K562 (cell line): ENCODE data around the gene ABCA3. TPM values are rescaled to one million over a fixed set of nuclear protein-coding genes. Genes with fewer than 3 reads are reported as not detected.

Source experiments
- ATAC-seq: fragments of 200-7000 bp; cut with Tn5 transposase; 3 replicates; pipeline ENCODE4 v1.9.1; 2020; ENCODE audit warnings: moderate library complexity
- BruUV-seq: library from RNA; stranded (reverse); fragments of 400-500 nt; replicated peaks from 2 replicates; lab custom pipeline; 2021; lab: Mats Ljungman, UMichigan
- CTCF ChIA-PET: fragments of 300-600 bp; formaldehyde crosslinking; extraction: SDS; loops from one replicate; lab custom pipeline; 2021; ENCODE audit warnings: low intra/inter-chr PET ratio; lab: Yijun Ruan, JAX
- POLR2A ChIA-PET: fragments of 300-600, 350-650 bp; sonication (Branson Sonifier 250); formaldehyde crosslinking; extraction: SDS; loops from one replicate; lab custom pipeline; 2021; ENCODE audit warnings: antibody characterized with exemption, inconsistent platforms; lab: Yijun Ruan, JAX
- DNase-seq, 4 experiments: peaks; one replicate each; pipeline versions ENCODE4 v3.0.0 to v3.0.0-alpha.2; 2011 to 2018; ENCODE audit warnings: low spot score in 3 of 4, mixed read lengths in 3 of 4; ENCODE audit errors: extremely low read depth in 1 of 4
- FAIRE-seq: peaks from 2 replicates; lab custom pipeline; 2011; peaks lifted over from hg19 to GRCh38; lab: Jason Lieb, UNC
- H2AFZ ChIP-seq: 2 replicates; pipeline ENCODE4 v1.6.0; 2011; ENCODE audit warnings: low read depth, low read length, control low read depth, inconsistent platforms
- H3K27ac ChIP-seq: fragments of 200-600 bp; 3 replicates; pipeline ENCODE4 v1.8.0; 2011; ENCODE audit warnings: low read depth, mild to moderate bottlenecking, control low read depth, inconsistent platforms, low read length, moderate library complexity, mixed read lengths; ENCODE audit errors: extremely low read depth
- H3K27me3 ChIP-seq, 2 experiments: fragments of 300-600 bp in 1 of 2; 2 replicates in 1 of 2; 3 replicates in 1 of 2; pipeline versions ENCODE4 v1.6.0 to v1.8.0; 2011; ENCODE audit warnings: inconsistent platforms in 2 of 2, low read length in 2 of 2, mild to moderate bottlenecking in 1 of 2, mixed read lengths in 1 of 2, moderate library complexity in 1 of 2; ENCODE audit not compliant: control insufficient read depth in 2 of 2, insufficient read depth in 2 of 2
- H3K36me3 ChIP-seq: fragments of 300-600 bp; 3 replicates; pipeline ENCODE4 v1.8.0; 2011; ENCODE audit warnings: mild to moderate bottlenecking, low read length, inconsistent platforms; ENCODE audit not compliant: control insufficient read depth, insufficient read depth
- H3K4me1 ChIP-seq, 2 experiments: fragments of 200-600 bp in 1 of 2; replicated peaks in 1 of 2; 2 replicates in 1 of 2; 3 replicates in 1 of 2; pipeline versions ENCODE4 v1.5.1 to v1.8.0; 2011; ENCODE audit warnings: inconsistent platforms in 2 of 2, low read length in 2 of 2, mild to moderate bottlenecking in 1 of 2, mixed read lengths in 1 of 2, moderate library complexity in 1 of 2; ENCODE audit not compliant: control insufficient read depth in 2 of 2, insufficient read depth in 2 of 2
- H3K4me2 ChIP-seq: 2 replicates; pipeline ENCODE4 v1.6.1; 2011; ENCODE audit warnings: low read length, control low read depth, inconsistent platforms, mixed read lengths; ENCODE audit not compliant: insufficient read depth
- H3K4me3 ChIP-seq: fragments of 200-600 bp; sonication (generic), shearing (Covaris generic); 2 replicates; pipeline ENCODE4 v1.5.1; 2016; ENCODE audit warnings: control low read depth, inconsistent platforms
- H3K79me2 ChIP-seq: fragments of 200-600 bp; 3 replicates; pipeline ENCODE4 v1.8.0; 2011; ENCODE audit warnings: low read length, inconsistent platforms; ENCODE audit not compliant: control insufficient read depth, insufficient read depth
- H3K9ac ChIP-seq, 2 experiments: 2 replicates each; pipeline versions ENCODE4 v1.6.0 to v1.6.1; 2011; ENCODE audit warnings: low read depth in 2 of 2, low read length in 2 of 2, control low read depth in 1 of 2, inconsistent platforms in 1 of 2, mild to moderate bottlenecking in 1 of 2, mixed read lengths in 1 of 2; ENCODE audit not compliant: insufficient read depth in 1 of 2
- H3K9me1 ChIP-seq: one replicate; pipeline ENCODE4 v1.6.0; 2011; ENCODE audit warnings: inconsistent platforms, mild to moderate bottlenecking, low read length, moderate library complexity; ENCODE audit not compliant: control insufficient read depth, insufficient read depth
- H3K9me3 ChIP-seq: replicated peaks from 2 replicates; pipeline ENCODE4 v1.5.1; 2011; ENCODE audit warnings: low read depth, low read length, inconsistent platforms; ENCODE audit not compliant: control insufficient read depth, insufficient read depth
- H4K20me1 ChIP-seq: replicated peaks from 2 replicates; pipeline ENCODE4 v1.6.1; 2011; ENCODE audit warnings: low read length, inconsistent platforms, mixed read lengths; ENCODE audit not compliant: control insufficient read depth, insufficient read depth
- E2F3 ChIP-seq: fragments of 250-450 bp; sonication (Bioruptor Pico); IDR thresholded peaks from 2 replicates; pipeline ENCODE4 v1.4.0; 2020; ENCODE audit warnings: mild to moderate bottlenecking
- GATAD2B ChIP-seq: fragments of 450-650 bp; IDR thresholded peaks from 2 replicates; pipeline ENCODE4 v1.6.1; 2017; ENCODE audit warnings: mild to moderate bottlenecking, borderline replicate concordance
- HINFP ChIP-seq: fragments of 450-650 bp; conservative IDR thresholded peaks from 2 replicates; pipeline ENCODE4 v1.6.1; 2016; ENCODE audit warnings: missing genetic modification characterization, low read depth, mild to moderate bottlenecking, control low read depth, missing compliant biosample characterization
- POLR2AphosphoS2 ChIP-seq: IDR thresholded peaks from 2 replicates; pipeline ENCODE4 v1.6.1; 2012; ENCODE audit warnings: low read length, improper control_type of control experiment
- POLR2G ChIP-seq: fragments of 200-400 bp; formaldehyde crosslinking; IDR thresholded peaks from 2 replicates; pipeline ENCODE4 v1.6.1; 2017; ENCODE audit warnings: low read depth, mild to moderate bottlenecking, antibody characterized with exemption, low read length, moderate library complexity
- SRSF9 ChIP-seq: fragments of 200-400 bp; formaldehyde crosslinking; IDR thresholded peaks from 2 replicates; pipeline ENCODE4 v1.6.1; 2017; ENCODE audit warnings: low read depth, low read length, borderline replicate concordance
- WGBS: fragments of 100-300 bp; shearing (Covaris generic); methylation state at CpG from one replicate; pipeline ENCODE4 v1.1.6; 2016; ENCODE audit warnings: low coverage, mixed read lengths; ENCODE audit not compliant: insufficient coverage; ENCODE audit errors: missing lambda C conversion rate; 5-methylcytosine and 5-hydroxymethylcytosine counted together
- in situ Hi-C: fragments of 300-500 bp; cut with MboI; formaldehyde crosslinking; loops from 4 replicates; pipeline ENCODE4 v1.15.0; 2018; ENCODE audit warnings: inconsistent platforms, mixed read lengths
- intact Hi-C: fragments of 100-400 bp; cut with micrococcal nuclease; formaldehyde crosslinking; loops from 2 replicates; pipeline ENCODE4 v1.14.2; 2022
- polyA plus RNA-seq, 8 experiments: library from polyadenylated mRNA; depleted of rRNA in 4 of 8; stranded (reverse) in 5 of 8; unstranded in 3 of 8; fragments of >200 nt; fragmentation: Nextera tagmentation in 2 of 8; fragmentation: Illumina TruSeq in 1 of 8; extraction: Ambion mirVana in 2 of 8; extraction: Trizol in 1 of 8; gene quantifications; 2 replicates each; pipeline versions ENCODE4 v1.2.1 to v1.2.3, GENCODE V29; 2011 to 2014; ENCODE audit warnings: inconsistent platforms in 1 of 8, missing spikeins in 1 of 8
- total RNA-seq, 7 experiments: library from RNA; depleted of rRNA in 6 of 7; stranded (reverse); fragments of >200 nt in 6 of 7; fragmentation: Illumina TruSeq in 2 of 7; extraction: Trizol in 2 of 7; gene quantifications; 2 replicates each; pipeline versions ENCODE4 v1.2.1 to v1.2.3, GENCODE V29; 2011 to 2021; ENCODE audit warnings: low replicate concordance in 1 of 7

The ABCA3 gene
- total and polyA plus RNA-seq, 9 of the 15 experiments (the other 6 are each of a cell fraction or from before 2014, with no cell fraction given): 0.66 to 23.7 (median 6.9) TPM

GRCh38 chr16:2270588-2271470 lies 69.7 kb downstream of the ABCA3 start:
- intact Hi-C loops: no loop called here
- TF ChIP-seq POLR2AphosphoS2 (no peak), POLR2G (peak; percentile 3), GATAD2B (no peak), SRSF9 (no peak), HINFP (no peak), E2F3 (no peak)
- no peak for ATAC-seq
- no peak overlapping the region for H3K27ac ChIP-seq
- H3K36me3 ChIP-seq: peaks cover 10% of the 10 kb centered on the region; the same call in 2 of the 3 replicates
- H3K4me2 ChIP-seq: no peak overlapping the region
- peaks cover 3% of the 10 kb centered on the region for H3K9me1 ChIP-seq
- H3K4me1 ChIP-seq: peaks cover 10 to 68% of the 10 kb centered on the region in 2 experiments; a peak in 4 of 5 replicates
- in situ Hi-C loops: no loop called here
- 79% methylated on average over 11 of the region's 15 CpGs for WGBS
- POLR2A ChIA-PET: interaction anchor here (0.7 to 1.9 kb wide), 9 partner anchors 7 to 261 kb away, joined by 3 to 8 read pairs (median 3); partner anchors contain the start of gene ECI1
- H4K20me1 ChIP-seq: peaks cover 4% of the 10 kb centered on the region
- no peaks in the 10 kb centered on the region for H3K9me3 ChIP-seq
- peaks cover 46% of the 10 kb centered on the region for H3K79me2 ChIP-seq
- BruUV-seq: no TSS peak
- H3K9ac ChIP-seq: peak overlapping the region in 1 of 2 experiments; percentile 85; a peak in 2 of 4 replicates
- no peak overlapping the region for H2AFZ ChIP-seq
- CTCF ChIA-PET: no interaction called here
- no peaks in the 10 kb centered on the region for H3K27me3 ChIP-seq
- no peak for FAIRE-seq
- no peak for DNase-seq
- H3K4me3 ChIP-seq: no peak overlapping the region
